Measurements from ENCODE around the gene FRMD1.

DNA sequence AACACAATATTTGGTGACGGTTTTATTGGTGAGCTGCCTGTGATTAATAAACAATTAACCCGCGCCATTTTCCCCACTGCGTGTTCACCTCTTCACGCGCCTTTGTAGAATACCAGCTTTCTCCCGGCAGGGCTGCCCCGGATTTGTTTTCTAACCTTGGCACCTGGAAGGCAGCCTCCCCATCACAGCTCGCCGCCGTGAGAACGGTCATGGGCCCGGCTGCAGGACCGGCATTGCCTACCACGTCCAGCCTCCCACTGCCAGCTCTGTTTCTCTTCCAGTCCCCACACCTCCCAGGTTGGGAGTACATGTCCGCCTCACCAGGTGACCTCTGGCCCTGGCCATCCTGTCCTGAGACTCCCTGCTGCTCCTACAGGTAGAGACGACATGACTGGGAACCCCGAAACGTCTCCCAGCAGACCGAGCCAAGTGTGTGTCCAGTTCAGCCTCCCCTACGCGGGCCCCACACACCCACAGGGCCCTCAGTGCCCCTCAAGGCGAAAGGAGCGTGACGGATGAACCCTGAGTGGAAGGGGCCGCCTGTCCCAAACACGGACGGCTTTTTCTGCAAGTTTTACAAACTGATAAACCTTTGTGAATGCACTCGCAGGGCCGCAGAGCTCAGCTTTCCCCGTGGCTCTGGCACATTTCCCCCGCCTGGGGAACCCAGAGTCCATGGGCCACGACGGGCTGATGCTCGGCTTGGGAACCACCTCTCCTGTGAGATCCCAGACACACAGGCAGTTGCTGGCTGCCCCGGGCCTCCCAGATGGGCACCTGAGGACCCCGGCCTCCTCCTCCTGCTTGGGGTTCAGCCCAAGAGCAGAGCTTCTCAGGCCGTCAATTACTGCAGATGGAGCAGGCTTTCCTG lies 25.7 kb downstream of the FRMD1 start:
- TF ChIP-seq POLR2AphosphoS5 (IDR thresholded peaks at IDR 0.05; ENCODE audit: borderline replicate concordance, low read depth, low read length) (no peak), EZH2 (IDR thresholded peaks at IDR 0.05) (no peak), FOXP2 (optimal IDR thresholded peaks at IDR 0.05; ENCODE audit: control extremely low read depth, extremely low read length, insufficient read depth) (no peak)
